HG02943 (cell line): ENCODE results near the gene IRAG1.

Experiments
- ATAC-seq: cut with Tn5 transposase; IDR thresholded peaks from one replicate; pipeline ENCODE4 v1.9.1; 2021; ENCODE audit warnings: mild to moderate bottlenecking, low read depth, moderate library complexity; ENCODE audit not compliant: unreplicated experiment

Gene IRAG1

GRCh38 chr11:10670099-10670498, 23.5 kb downstream of the IRAG1 start:
- no peak for ATAC-seq

GRCh38 chr11:10669258-10670033, 24.1 kb downstream of the IRAG1 start:
- no peak for ATAC-seq

GRCh38 chr11:10667521-10667885, 26.1 kb downstream of the IRAG1 start:
- ATAC-seq, result no peak

DNA sequence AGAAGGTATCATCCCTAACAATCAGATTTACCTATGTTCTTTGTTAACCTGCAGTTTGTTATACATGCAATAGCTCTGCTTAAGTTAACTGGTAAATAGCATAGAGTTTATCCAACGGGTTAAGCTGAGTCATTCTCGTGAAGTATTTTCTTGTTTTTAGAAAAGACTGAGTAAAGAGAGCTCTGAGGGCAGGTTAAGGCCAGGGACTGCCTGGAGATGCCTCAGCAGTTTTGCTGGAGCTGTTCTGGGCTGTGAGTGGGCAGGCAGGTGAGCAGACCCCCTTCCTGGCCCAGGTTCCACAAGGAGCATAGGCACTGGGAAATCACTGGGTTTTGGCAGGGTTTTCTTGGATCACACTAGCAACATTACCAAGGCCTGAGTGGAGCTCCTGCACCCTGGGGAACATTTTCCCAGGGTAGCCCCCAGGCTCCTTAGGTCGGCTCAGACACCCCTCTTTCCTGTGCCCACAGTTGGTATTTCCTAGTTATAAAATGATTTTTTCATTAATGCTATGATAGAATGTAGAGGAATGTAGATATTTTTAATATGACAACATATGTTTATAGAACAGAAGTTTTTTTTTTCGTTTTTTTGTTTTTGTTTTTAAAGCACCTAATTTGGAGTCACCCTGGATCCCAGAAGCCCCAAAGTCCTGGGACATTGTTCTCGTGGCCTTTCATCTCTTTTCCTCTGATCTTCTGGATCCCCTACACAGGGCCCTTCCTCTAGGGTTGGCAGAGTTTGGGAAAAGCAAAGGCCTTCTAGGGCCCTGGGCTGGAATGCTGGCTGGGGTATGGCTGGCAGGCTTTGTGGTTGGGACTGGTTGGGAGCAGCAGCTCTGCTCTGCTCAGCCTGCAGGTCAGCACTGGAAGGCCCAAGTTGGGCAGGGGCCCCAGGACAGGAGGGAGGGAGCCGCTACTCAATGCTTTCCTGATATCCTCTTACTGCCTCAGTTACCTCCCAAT, 26.7 kb downstream of the IRAG1 start:
- ATAC-seq, result no peak

DNA sequence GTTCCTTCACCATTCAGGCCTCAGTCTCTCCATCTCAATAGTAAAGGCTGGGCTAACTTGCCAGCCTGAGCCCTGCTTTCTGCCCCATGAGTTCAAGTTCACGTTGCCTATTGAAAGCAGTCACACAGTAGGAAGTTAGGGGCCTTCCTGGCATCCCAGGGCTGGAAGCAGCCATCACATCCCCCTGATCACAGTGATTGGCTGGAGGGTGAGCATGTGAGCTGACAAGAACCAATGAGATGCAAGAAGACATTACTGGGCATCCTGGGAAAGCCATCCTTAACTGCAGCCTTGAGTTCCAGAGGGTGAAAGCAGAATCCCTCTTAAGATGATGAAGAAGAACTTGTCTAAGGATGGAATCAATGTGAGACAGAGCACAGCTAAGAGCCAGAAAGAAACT, 29.1 kb downstream of the IRAG1 start:
- ATAC-seq, result no peak

- no peak for ATAC-seq
Observed at GRCh38 chr11:10663990-10664389, 29.6 kb downstream of the IRAG1 start.

DNA sequence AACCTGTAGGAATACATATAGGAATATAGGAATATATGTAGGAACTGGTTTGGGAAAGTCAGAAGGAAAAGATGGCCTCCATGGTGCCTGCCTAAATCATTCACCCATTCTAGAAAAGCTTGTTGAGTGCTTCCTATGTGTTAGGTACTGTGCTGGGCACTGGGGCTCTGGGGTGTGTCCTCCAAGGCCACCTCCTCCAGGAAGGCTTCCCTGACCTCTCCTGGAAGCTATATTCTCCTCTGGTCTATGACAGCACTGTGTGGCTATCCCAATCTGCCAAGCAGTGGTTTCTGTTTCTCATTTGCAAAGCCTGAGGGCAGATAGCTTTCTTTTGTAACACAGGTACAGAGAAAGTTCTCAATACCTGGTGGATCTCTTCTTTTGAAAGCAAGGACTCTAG, 30.2 kb downstream of the IRAG1 start:
- ATAC-seq, result no peak

DNA sequence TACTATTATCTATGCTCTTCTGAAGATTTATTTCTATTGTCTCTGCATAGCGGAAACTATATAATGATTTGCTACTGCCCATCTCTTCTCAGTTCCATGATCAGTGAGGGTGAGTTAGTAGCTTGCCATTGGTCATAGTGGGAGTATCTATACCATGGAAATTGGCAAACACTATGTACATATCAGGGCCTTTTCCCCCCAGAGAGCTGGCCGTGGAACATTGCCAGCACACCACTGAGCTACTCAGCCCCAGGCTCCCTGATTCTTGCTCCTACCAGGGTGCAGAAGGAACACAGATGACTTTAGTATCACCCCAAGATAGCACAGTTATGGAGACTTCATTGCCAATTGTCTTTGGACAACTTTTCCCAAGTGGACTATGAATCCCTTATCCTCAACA, 33.2 kb downstream of the IRAG1 start:
- ATAC-seq, result no peak

DNA sequence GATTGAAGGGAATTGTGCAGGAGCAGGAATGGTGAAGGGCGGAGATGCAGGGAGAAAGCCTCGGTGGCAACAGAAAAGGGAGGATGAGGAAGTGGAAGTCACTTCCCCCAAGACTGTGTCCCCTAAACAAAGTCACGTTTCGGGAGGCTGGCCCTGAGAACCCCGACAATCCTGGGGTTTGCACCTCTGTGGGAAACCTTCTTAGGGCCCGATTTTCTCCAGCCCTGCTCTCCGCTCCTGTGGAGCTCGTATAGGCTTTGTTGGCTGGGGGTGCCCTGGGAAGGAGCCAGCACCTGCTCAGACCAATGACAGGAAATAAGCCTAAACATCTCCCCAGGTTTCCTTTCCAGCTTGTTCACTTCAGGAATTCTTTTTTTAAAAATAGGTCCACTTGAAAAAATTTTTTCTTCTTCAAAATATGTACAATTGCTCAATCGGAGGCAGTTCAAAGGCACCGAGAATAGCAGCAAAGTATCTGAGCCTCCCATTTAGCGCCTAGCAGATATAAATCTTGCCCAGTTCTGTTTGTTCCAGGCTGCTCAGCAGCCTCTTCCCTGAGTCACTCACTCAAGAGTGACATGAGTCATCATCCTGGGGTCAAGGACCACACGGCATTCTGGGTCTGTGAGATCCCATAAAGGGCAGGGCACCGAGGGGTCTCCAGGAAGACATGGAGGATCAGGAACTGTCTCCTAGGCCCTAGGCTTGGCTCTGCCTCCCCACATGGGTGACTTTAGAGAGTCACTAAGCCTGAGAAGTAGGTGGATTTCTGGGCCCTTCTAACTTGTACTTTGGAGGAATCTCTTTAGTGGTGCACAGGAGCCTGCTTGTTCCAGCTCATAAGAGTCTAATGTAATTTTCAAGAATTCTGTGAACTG, 34.0 kb downstream of the IRAG1 start:
- no peak for ATAC-seq

- no peak for ATAC-seq
Observed at GRCh38 chr11:10658621-10659338, 34.8 kb downstream of the IRAG1 start.

GRCh38 chr11:10657308-10658271, 36.0 kb downstream of the IRAG1 start:
- peak; percentile 44 for ATAC-seq

DNA sequence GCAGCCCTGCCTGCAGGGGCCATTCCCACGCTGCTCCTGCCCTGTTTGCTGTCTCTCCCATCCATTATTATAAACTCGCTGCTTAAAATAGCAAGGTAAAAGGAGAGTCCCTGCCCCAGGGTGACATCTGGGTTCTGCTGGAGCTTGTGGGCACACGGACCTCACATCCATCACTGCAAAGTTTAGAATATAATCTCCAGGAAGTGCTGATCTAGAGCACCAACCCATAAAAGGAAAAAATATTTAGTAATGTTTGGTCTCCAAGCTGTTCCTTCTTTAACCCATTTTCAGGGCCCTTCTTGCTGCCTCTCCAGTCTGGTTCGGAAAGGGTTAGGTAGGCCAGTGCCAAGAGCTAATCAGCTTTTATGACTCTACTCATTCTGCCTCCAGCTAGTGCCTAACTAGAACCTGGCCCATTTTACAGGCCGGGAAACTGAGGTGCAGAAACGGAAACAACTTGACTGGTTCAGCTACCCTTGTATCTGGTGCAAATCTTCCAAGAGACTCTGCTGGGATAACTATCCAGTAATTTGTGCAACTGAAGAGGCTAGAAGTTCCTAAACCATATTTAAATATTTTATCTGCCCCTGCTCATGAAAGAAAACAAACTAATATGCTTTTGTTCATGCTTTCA, 37.5 kb downstream of the IRAG1 start:
- no peak for ATAC-seq

GRCh38 chr11:10655227-10655626, 38.3 kb downstream of the IRAG1 start:
- no peak for ATAC-seq

DNA sequence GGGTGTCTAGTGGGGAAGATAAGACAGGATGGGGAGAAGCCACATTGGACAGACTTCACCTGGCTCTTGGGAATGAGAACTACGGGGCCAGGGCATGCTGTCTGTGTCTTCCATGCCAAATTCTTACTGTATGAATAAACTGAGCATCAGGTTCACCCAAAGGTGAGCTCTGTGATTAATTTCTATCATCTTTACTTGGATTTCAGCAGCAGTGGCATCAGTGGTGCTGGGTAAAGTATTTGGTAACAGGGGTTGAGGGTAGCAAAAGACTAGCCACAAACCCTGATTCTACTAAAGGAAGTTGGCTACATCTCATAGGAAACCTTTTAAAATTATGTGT, 38.8 kb downstream of the IRAG1 start:
- ATAC-seq, result no peak

- no peak for ATAC-seq
Observed at GRCh38 chr11:10653946-10654810, 39.4 kb downstream of the IRAG1 start.

- no peak for ATAC-seq
Observed at GRCh38 chr11:10653261-10653660, 40.3 kb downstream of the IRAG1 start.

DNA sequence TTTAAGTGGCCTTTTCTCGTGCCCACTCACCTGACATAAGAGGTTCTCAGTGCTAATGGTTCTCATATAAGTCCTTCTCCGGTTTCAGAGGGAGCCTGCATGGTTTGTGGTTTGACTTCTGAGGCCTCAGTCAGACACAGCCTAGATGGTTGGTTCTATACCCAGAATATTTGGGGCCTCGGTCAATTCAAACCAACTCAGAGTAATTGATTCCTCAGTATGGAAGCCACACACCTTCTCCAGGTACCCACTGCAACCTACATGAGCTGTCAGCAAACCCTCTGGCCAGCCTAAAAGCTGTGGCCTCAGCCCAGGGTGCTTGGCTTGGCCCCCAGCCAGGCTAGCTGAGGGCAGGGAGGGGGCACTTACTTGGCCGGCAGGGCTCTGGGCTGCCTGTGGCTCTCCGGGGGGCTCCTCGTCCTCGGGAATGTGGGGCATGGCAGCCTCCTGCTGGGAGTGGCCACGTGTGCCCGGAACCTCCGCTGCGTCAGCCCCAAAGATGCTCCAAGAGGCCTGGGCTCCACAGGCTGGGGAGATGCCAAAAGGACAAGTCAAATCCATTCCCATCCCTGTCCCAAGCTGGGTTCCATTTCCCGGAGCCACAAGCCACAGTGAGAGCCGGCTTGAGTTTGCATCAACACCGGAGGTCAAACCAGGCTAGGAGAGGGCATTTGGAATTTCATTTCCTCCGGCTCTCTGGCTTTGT, 41.7 kb downstream of the IRAG1 start:
- ATAC-seq, result no peak
